HG02973 (cell line): Measurements from ENCODE around the gene ZMYND19.
"Not testable (repeated sequence)": the region's sequence is repeated elsewhere in the genome, so short reads cannot be mapped to it uniquely, and the experiment has no call there.

Source experiments
- ATAC-seq: cut with Tn5 transposase; IDR thresholded peaks from one replicate; pipeline ENCODE4 v1.9.1; 2021; ENCODE audit warnings: moderate library complexity; ENCODE audit not compliant: unreplicated experiment

The ZMYND19 gene

DNA sequence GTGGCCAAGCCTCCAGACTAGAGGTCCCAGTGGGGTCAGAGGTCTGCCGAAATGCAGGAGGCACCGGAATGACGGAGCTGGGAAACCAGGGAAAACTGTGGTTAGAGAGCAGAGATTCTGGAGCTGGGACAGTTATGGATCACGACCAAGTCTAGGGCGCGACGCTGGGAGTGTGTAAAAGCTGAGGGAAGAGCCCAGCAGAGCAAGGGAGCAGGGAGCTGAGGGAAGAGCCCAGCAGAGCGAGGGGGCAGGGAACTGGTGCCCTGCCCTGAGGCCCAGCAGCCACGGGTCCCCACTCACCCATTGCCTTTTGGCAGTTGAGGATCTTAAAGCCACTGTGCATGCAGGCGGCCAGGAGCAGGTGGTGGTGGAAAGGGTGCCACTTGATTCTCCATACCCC lies 26.2 kb downstream of the ZMYND19 start:
- ATAC-seq, result no peak

DNA sequence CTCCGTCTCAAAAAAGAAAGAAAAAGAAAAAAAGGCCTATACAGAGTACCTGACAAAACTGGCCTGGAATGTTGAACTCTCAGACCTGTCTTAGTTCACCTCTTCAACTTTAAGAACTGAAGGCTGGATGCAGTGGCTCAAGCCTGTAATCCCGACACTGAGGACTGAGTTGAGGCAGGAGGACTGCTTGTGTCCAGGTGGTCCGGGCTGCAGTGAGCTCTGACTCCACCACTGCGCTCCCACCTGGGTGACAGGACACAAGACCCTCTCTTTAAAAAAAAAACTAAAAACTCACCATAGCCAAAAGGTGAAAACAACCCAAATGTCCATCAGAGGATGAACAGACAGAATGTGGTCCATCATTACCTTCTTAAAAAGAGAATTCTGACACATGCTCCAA lies 32.2 kb downstream of the ZMYND19 start:
- ATAC-seq, result no peak

DNA sequence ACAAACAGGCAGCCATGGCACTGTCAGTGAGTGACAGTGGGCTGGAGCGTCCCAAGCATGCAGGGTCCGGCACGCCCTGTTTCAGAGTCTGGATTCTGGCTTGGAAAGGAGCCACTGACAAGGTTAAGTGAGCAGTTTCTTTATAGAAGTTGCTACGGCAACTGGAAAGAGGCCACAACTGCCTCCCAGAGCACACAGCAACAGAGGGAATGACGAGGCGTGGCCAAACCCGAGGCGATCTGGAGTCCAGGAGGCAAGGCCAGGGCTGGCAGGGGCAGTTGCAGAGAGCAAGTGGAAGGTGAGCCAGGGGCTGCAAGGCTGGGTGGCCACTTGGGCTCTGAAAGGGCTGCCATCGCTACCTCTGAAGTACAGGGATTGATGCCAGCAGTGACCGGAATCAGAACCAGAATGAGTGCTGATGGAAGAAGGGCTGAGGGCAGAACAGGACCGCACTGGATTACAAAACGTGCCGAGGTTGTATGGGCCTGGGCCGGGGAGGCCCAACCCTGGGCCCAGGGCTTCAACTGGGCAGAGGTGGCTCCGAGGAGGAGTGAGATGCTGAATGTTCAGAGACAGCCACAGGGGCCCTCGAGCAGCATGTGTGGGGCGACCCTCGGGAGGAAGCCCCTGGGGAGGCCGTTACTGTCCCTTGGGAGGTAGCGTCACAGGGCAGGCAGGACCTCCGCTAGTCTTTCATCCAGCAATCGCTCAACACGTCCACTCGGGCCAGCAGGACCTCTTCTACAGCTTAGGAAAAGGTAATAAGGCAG lies 34.1 kb downstream of the ZMYND19 start:
- ATAC-seq, result no peak

DNA sequence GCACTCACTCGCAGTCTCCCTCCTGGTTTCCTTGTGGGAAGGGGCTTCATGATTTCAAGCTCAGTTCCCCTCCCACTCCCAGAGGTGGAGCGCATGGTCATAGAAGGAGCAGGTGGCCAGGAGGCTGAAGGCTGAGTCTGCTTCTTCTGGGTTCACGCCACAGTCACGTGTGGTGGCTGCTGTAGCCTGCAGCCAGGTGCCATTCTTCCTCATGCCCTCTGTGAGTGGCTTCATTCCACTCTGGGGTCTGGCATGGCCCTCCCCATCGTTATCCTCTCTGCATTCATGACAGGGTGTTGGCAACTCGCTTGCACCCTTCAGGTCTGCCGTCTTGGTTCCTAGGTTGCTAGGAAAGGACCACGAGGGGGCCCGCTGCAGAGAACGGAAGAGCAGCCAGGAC lies 35.1 kb downstream of the ZMYND19 start:
- no peak for ATAC-seq

DNA sequence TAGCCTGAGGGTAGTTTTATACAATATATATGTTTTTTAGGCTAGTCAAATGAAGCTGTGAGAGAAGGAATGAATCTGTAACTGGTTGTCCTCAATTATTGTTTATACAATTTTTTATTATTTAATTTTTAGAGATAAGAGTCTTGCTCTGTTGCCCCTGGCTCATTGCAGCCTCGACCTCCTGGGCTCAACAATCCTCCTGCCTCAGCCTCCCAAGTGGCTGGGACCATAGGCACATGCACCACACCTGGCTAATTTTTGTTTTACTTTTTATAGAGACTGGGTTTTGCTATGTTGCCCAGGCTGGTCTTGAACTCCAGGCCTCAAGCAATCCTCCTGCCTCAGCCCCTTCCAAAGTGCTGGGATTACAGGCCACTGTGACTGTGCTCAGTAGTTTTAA lies 36.0 kb downstream of the ZMYND19 start:
- ATAC-seq, result no peak

DNA sequence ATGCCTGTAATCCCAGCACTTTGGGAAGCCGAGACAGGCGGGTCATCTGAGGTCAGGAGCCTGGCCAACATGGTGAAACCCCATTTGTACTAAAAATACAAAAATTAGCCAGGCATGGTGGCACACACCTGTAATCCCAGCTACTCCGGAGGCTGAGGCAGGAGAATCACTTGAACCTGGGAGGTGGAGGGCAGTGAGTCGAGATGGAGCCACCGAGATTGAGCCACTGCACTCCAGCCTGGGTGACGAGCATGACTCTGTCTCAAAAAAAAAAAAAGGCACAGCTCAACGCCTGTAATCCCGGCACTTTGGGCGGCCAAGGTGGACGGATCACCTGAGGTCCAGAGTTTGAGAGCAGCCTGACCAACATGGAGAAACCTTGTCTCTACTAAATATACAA lies 36.7 kb downstream of the ZMYND19 start:
- not testable (repeated sequence) for ATAC-seq

DNA sequence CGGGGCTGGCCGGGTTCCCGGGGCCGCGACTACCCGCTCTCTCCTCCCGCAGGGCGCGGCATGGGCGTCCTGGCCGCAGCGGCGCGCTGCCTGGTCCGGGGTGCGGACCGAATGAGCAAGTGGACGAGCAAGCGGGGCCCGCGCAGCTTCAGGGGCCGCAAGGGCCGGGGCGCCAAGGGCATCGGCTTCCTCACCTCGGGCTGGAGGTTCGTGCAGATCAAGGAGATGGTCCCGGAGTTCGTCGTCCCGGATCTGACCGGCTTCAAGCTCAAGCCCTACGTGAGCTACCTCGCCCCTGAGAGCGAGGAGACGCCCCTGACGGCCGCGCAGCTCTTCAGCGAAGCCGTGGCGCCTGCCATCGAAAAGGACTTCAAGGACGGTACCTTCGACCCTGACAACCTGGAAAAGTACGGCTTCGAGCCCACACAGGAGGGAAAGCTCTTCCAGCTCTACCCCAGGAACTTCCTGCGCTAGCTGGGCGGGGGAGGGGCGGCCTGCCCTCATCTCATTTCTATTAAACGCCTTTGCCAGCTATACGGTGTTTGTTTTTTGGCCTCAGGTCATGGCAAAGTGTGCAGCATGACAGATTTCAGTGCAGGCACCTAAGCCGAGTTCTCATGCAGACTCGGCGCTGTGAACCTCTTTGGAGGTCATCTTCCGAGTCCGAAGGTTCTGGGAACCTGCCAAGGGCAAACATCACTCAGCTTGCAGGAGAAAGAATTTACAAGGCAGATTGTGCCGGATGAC lies 38.1 kb downstream of the ZMYND19 start:
- ATAC-seq, result peak; percentile 19

DNA sequence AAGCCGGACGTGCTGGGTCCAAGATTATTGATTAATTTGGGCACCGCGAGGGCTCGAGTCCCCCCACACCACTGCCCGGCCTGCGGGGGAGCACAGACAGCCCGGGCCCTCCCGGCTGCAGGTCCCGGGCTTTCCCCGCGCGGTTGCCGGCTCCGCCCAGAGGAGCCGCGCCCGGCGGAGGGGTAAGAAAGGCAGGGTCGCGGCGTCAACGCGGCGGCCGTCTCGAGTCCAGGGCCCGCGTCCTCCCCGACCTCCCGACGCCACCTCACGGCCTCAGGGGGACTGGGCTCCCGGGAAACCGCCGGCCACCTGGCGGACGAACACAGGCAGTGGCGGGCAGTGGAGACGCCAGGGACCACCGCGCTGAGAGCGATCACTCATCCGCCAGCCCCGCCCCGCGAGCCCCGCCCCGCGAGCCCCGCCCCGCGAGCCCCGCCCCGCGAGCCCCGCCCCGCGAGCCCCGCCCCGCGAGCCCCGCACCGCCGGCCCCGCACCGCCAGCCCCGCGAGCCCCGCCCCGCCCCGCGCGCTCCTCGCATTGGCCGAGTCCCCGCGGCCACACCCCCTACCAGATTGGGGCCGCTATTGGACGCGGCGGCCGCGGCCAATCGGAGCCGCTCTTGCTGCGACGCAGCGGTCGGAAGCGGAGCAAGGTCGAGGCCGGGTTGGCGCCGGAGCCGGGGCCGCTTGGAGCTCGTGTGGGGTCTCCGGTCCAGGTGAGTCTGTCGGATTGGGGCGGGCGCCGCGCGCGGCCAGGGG lies 38.9 kb downstream of the ZMYND19 start, which contains the start of gene MRPL41:
TSS of gene MRPL41 (plus strand) at position 616 of the 758 bp plus-strand sequence. CDS start 203 bp downstream, outside the sequence.
- peak; percentile 75 for ATAC-seq

DNA sequence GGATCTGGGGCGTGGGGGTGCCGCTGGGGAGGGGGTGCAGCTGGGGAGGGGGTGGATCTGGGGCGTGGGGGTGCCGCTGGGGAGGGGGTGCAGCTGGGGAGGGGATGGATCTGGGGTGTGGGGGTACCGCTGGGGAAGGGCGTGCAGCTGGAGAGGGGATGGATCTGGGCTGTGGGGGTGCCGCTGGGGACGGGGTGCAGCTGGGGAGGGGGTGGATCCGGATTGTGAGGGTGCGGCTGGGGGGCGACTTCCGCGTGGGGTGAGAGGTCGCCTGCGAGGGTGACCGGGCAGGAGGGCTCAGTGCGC lies 39.4 kb downstream of the ZMYND19 start:
- ATAC-seq, result not testable (repeated sequence)

DNA sequence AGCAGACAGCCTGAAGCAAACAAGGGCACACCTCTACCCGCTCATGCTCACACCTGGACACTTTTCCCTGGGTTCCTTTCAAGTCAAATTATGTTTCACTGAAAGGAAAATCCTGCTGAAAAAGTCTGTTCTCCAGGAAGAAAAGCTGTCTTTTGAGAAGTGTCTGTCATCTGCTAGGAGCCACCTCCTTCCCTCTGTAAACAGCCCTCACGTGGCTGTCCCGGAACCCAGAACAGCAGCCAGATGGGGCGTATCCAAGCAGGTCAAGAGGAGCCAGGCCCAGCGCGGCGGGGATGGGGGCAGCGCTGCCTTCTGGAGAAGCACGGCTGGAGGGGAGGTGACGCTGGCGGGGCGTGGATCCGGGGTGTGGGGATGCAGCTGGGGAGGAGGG lies 40.1 kb downstream of the ZMYND19 start, which contains the start of gene PNPLA7:
TSS of gene PNPLA7 (minus strand) at position 172 of the 391 bp plus-strand sequence. CDS start 205 bp downstream, outside the sequence.
- ATAC-seq, result no peak

DNA sequence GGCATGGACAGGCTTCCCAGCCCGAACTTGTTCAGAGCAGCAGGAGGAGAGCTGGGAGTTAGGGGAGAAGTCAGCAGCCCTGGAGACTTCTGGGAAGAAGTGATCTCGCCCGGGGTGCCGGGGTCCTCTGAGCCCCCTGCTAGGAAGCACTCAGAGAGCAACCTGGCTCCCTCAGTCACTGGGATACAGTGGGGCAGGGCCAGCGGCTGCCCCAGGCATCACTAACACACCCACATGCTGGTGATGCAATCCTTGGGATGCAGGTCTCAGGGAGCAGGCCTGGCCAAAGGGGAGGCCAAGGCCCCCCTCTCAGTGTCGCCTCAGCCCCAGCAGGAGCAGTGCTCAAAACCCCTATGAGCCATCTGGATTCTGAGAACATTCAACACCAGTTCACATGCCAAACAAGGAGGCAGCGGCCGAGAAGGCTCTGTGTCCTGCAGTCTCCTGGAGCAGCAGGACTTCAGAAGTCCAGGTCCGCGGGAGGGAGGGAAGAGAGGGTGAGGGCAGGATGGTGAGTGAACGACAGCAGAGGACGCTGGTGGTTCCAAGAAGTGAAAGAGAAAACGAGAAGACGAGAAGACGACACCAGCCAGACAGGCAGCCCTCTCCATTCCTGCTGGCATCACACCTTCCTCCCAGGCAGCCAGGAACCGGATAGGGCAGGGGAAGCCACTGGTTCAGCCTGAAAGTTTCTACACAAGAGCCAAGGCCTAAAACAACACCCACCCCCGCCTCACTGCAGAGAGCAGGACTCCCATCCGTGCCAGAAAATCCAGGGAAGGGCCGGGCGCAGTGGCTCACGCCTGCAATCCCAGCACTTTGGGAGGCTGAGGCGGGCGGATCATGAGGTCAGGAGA lies 42.4 kb downstream of the ZMYND19 start:
- ATAC-seq, result no peak

DNA sequence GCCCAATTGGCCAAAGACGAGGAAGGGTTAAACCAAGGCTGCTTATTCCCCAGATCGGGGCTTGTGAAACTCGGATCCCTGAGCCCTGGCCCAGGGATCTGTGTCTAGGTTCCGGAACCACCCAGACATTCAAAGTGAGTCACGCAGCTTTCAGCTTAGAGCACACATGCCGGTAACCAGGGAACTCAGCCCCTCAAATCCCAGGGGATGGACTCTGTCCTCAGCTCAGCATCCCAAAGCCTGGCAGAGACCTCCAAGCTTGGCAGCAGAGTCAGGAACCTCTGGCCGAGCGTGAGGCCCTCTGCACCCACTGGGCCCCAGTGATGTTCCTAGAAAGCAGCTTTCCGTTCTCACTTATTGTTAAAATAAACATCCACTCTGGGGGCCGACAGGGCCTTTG lies 45.2 kb downstream of the ZMYND19 start:
- ATAC-seq, result no peak

DNA sequence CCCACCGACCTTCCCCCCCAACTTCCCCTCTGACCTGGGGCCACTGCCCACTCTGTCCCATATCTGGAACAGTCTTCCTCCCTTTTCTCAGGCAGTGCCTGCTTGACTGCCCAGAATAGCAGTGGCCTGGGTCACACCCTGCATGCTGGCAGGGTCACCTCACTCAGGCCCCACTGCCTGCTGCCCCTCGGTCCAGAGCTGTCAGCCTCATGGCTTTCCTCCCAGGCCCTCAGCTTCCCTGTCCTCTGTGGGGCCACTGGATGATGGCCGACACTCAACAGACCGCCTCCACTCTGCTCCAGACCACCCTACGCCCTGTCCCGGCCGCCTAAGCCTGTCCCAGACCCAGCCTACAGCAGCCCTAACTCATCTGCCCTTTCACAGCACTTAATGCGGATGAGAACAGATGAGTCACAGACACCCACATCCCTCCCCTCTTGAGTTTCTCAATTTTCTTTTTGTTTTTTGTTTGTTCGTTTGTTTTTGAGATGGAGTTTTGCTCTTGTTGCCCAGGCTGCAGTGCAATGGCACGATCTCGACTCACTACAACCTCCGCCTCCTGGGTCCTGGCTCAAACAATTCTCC lies 46.0 kb downstream of the ZMYND19 start:
- no peak for ATAC-seq

DNA sequence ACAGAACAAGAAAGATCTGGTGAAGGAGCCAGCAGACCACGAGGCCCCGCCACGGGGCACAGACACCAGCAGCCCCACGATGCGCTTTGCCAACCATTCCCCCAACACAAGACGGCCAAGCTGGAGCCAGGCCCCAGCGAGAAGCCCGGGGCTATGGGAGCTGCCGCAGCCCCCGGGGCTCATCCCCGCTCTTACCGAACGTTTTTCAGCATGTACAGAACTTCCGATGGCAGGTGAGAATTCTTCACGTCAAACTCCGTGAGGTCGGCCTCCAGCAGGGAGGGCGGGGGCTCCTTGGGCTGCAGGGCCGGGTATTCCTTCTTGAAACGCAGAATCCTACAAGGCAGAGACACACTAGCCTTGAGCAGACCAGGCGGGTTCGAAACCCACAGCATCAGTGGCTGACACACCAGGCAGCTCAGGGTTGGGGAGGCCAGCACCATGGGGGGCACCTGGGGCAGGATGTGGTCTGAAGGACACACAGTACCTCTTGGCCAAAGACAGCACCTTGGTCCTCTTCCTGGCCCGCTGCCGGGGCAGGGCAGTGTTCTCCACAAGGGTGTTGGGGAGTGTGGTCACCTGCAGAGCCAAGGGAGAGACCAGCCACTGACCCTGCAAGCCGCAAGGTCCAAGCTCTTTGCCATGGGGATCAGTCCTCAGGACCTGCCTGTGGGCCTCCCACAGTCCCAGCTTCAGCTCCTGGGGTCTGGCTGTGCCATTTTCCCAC lies 46.9 kb downstream of the ZMYND19 start:
- no peak for ATAC-seq

DNA sequence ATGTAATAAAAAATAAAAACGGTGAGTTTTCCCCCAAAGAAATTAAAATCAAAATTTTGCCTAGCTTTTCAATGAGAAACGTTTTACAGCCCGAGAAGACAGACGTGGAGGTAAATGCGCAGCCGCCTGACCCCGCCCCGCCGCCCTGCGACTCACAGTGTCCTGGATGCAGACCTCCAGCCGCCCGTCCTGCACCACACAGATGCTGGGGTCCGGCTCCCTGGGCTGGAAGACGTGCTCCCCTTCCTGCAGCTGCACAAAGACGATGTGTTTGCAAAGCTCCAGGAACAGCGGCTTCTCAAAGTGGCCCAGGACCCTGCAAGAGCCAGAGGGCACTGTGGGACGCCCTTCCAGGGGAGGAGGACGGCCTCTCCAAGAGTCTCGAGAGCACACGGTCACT lies 47.8 kb downstream of the ZMYND19 start:
- ATAC-seq, result no peak

DNA sequence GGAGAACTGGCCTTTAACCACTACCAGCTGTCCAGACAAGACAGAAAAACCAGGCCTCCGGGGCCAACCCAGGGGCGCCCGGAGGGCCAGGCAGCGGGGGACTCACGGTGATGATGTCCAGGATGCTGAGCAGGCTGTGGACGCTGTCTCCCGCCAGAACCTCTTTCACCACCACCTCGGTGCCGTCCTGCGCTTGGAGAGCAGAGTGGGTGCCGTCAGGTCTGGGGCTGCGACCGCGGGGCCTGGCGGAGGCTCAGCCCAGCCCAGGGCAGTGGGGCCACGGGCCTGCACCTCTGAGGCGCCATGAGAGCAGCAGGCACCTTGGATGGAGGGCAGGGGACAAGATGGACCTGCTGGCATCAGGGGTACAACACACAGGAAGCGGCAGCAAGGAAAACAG lies 49.8 kb downstream of the ZMYND19 start:
- no peak for ATAC-seq

DNA sequence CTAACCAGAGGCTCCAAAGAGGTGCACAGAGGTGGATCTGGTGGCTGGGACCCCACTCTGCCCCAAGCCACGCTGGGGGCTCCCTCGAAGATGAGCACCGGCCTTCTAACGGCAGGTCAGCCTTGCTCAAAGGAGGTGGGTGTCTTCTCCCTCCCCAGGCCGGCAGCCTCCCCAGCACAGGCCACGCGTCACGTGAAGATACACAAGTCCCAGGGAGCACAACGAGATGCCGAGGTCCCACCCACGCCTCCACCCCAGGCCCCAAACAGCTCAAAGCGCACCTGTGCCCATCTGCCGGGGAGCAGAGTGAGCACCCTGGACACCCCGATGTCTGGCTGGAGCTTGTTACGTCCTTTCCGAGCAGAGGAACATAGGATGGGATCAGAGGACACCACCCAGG lies 52.3 kb downstream of the ZMYND19 start:
- ATAC-seq, result no peak

DNA sequence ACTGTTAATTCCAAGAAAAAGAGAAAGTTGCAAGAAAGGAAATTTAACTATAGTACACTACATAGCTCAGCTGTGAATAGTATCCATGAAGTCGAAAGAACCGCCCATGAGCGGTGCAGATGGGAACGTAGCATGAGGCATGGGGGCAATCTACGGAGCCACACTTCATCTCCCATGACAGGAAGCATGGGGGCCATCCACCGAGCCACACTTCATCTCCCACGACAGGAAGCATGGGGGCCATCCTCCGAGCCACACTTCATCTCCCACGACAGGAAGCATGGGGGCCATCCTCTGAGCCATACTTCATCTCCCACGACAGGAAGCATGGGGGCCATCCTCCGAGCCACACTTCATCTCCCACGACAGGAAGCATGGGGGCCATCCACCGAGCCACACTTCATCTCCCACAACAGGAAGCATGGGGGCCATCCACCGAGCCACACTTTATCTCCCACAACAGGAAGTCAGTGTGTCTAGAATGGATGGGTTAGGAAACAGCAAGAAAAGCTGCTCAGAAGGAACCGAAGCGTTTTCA lies 53.6 kb downstream of the ZMYND19 start:
- ATAC-seq, result not testable (repeated sequence)

DNA sequence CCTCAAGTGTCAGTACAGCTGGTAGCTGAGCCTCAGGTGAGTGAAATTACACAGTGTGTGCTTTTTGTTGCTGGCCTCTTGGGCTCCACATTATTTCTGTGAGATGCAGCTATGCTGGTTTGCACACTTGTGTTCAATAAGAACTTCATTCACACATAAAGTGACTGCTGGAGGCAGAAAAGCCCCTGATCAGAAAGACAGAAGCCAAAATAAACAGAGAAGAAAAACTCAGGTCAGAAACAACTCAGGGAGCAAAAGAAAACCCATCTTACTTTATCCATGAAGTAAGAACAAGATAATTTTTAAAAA lies 55.2 kb downstream of the ZMYND19 start:
- ATAC-seq, result no peak
